NK-92 treated with Interleukin-12 subunit alpha and Interleukin-12 subunit beta, amount 100 ng/mL, for 24 hours (cell line): Measurements from ENCODE around the gene ATG7.

ENCODE experiments used
- DNase-seq: peaks from one replicate; lab custom pipeline; 2025; lab: John Stamatoyannopoulos, UW

ATG7 gene

DNA sequence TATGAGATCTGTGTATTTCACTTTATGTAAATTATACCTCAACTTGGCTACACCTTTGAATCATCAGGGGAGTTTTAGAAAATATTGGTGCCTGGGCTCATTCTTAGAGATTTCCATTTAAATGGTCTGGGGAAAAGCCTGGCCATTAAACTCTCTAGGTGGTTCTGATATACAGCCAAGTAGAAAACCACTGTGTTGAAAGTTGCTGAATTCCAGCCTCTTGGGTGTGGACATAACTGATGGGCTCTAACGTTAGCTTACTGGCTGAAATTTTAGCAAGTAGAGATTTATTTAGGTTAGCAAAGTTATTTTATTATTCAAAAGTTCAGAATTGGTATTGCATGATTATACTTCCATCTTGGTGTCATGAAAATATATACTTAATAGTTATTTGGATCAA is 84.1 kb downstream of the ATG7 start:
- DNase-seq = no peak

GRCh38 chr3:11362600-11362999 is 90.4 kb downstream of the ATG7 start:
- DNase-seq = no peak

DNA sequence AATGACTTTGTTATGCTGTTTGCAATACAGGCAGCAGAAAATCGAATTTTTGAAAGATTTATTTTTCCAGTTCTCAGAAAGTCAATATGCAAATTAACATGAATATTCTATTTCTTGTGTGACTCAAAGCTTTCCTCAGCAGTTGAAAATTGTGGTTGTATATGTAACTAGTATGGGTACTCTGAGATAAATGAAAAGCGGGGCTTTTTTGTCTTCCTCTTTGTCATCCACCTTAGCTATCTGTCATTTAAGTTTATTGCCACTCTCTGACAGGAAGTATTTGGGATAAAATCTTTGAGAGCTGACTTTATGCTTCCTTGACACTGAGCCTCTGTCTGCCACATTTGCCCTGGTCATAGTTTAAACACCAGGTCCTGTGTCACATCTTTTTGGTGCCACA is 91.5 kb downstream of the ATG7 start:
- no peak for DNase-seq

- no peak for DNase-seq
These were observed 92.0 kb downstream of the ATG7 start for GRCh38 chr3:11364181-11364580.

GRCh38 chr3:11367143-11367693 is 95.0 kb downstream of the ATG7 start:
- DNase-seq = no peak

GRCh38 chr3:11370191-11370590 is 98.0 kb downstream of the ATG7 start:
- no peak for DNase-seq

DNA sequence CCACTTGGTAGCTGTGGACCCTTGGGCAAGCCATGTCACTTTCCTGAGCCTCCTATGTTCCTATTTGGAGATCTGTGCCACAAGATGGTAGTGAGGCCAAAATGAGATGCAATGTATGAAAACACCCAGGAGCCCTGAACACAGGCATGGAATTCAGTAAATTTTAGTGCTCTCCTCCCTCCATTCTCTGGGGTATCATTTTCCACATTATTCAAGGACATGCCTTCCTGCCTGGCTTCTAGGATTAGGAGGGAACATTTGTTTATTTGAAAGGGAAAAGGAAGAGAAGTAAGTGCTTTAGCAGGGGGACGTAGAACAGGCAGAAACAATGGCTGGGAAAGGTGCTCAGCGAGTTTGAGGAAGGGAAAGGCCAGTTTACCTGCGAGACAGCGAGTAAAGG is 98.8 kb downstream of the ATG7 start:
- DNase-seq = no peak

DNA sequence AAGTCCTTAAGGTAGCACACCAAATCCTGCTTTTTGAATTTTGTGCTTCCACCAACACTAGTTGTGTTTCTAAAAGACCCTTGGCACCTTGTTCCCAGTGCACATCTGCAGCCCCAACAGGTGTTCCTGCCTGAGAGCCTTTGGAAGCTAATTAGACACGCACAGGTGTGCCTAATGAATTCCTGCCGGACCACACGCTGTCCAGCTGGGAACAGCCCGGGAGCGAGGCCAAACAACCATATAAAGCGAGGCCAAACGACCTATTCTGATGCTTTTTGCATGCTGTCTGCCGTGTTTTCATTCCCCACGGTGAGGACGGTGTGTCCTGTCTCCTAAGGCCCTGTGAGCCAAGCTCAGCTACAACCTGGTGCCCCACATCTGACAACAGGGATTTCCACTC is 99.5 kb downstream of the ATG7 start:
- DNase-seq = no peak

- no peak for DNase-seq
These were observed 101.0 kb downstream of the ATG7 start for GRCh38 chr3:11373235-11373634.

DNA sequence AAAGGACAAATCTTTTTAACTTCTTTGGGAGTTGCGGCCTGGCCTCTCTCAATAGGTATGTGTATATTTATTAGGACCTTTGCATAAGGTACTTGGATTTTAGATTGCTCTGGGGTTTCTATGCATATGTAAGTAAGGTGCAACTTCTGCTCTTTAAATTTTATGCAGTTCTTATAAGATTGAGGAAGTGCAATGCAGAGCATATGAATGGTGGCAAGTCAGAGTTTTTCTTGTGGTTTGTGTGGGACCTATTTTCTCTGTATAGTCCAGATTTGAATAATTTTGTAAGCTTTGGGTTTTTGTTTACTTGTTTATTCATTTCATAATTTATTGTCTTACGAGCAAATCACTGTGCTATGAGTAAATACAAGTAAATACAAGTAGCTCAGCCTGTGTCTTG is 101.5 kb downstream of the ATG7 start:
- no peak for DNase-seq

GRCh38 chr3:11375333-11376088 is 103.3 kb downstream of the ATG7 start:
- no peak for DNase-seq

DNA sequence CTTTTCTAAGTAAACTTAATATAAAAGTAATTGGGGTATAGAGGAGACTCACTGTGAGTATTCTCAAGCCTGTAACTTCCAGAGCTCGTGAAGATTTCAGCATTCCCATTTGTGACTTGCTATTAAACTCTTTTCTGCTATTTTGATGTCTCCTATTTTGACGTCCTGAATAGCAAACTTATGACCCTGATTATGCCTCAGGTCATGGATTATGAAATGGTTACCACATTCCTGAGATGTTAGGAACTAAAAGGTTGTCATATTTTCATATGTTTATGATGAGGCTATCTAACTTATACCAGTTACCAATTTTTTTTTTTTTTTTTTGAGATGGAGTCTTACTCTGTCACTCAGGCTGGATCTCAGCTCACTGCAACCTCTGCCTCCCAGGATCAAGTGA is 105.5 kb downstream of the ATG7 start:
- no peak for DNase-seq

DNA sequence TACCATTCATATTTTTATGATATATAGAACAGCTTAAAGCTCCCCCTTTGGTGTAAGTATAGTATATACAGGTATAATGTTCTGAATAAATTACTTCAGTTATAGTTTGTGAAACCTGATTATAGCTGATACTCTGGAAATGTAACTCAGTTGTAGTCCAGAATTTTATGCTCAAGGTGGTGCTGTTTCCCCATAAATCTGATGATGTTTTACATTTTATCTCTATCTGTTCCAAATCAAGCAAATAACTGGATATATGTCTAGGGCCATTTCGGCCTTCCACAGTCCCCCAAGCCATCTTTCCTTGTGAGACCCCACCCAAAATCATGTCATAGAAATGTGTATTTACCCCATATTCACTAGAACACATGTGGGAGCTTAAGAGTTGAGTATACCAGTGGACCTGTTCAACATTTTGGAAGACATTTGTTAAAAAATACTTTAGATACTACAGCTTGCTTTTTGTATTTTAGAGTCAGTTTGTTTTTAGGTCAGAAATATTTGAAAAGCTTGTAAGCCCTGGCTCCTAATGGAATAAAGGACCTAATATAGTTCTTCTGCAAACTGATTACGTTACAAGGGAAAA is 107.1 kb downstream of the ATG7 start:
- no peak for DNase-seq

GRCh38 chr3:11379824-11380701 is 107.9 kb downstream of the ATG7 start:
- no peak for DNase-seq

- no peak for DNase-seq
These were observed 108.9 kb downstream of the ATG7 start for GRCh38 chr3:11381141-11381540.

DNA sequence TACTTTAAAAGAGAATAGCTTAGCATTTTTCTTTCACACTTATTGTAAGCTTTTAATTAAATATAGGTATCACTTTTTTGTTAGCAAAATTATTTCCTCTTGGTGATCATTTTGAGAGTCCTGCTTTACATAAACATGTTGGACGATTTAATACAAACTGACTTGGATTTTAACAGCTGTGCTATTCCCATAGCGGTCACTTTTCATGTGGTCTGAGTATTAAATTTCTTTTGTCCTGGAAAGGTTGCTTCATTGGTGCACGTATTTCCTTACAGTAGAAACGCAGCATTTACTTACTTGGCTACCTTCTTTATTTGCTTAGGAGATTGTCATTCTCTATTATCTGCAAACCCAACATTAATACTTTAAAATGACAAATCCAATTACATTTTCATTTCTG is 109.4 kb downstream of the ATG7 start:
- no peak for DNase-seq

GRCh38 chr3:11382146-11382745 is 110.0 kb downstream of the ATG7 start:
- no peak for DNase-seq

GRCh38 chr3:11384074-11384473 is 111.9 kb downstream of the ATG7 start:
- no peak for DNase-seq

DNA sequence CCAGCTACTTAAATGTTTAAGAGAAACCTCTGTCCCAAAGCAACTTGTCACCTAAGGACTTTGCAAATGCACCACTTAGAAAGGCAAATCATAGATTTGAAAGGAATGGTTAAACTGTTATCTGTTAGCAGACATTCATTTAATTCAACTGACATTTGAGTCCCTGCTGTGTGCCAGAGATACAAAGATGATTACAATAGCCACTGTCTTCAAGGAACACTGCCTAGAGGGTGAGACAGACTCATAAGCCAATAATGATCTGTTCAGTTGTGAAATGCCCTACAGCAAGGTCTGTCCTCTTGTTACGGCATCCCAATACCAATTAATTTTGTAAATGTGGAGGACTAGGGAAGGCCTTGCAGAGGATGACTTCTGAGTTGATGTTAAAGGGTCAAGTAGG is 113.1 kb downstream of the ATG7 start:
- no peak for DNase-seq

- no peak for DNase-seq
These were observed 113.7 kb downstream of the ATG7 start for GRCh38 chr3:11385891-11386290.

DNA sequence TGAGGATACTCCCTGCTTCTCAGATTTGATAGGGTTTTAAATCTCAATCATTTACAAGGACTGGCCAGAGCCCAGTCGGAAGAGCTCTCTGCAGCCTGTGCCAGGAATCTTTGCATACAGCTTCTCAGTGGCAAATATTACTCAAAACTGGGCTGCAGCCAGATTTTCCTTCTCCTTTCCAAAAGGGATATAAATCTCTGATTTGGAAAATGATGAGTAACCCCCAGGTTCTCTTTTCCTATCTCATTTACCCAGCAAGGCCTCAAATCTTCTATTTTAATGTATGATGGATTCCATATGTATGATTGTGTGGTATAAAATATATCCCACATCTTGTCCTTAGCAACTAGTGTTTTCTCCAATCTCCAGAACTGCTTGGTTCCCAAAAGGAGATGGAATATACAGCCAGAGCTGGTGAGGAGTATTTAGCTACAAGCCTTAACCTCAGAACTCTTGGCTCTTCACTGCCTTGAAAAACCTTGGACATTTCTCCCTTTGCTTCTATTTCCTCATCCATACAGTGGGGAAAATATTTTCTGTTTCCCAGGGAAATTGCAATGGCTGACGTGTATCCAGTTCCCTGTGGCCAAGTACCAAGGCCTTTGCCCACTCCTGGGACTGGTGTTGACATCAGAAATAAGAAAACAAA is 114.4 kb downstream of the ATG7 start:
- no peak for DNase-seq
